Fibroblast of pulmonary artery (primary cell): ENCODE data around the gene ZKSCAN4.

Source experiments
- DNase-seq: peaks from one replicate; pipeline ENCODE4 v3.0.0-alpha.2; 2010; ENCODE audit warnings: low read depth
- H3K4me3 ChIP-seq: replicated peaks from 2 replicates; pipeline ENCODE4 v1.5.1; 2011; ENCODE audit warnings: low read depth, mild to moderate bottlenecking, control low read depth, low read length, moderate library complexity
- CTCF ChIP-seq: IDR thresholded peaks from 2 replicates; pipeline ENCODE4 v1.5.1; 2011; ENCODE audit warnings: mild to moderate bottlenecking, control low read depth, low read length, inconsistent platforms; ENCODE audit errors: missing control alignments

Gene ZKSCAN4

DNA sequence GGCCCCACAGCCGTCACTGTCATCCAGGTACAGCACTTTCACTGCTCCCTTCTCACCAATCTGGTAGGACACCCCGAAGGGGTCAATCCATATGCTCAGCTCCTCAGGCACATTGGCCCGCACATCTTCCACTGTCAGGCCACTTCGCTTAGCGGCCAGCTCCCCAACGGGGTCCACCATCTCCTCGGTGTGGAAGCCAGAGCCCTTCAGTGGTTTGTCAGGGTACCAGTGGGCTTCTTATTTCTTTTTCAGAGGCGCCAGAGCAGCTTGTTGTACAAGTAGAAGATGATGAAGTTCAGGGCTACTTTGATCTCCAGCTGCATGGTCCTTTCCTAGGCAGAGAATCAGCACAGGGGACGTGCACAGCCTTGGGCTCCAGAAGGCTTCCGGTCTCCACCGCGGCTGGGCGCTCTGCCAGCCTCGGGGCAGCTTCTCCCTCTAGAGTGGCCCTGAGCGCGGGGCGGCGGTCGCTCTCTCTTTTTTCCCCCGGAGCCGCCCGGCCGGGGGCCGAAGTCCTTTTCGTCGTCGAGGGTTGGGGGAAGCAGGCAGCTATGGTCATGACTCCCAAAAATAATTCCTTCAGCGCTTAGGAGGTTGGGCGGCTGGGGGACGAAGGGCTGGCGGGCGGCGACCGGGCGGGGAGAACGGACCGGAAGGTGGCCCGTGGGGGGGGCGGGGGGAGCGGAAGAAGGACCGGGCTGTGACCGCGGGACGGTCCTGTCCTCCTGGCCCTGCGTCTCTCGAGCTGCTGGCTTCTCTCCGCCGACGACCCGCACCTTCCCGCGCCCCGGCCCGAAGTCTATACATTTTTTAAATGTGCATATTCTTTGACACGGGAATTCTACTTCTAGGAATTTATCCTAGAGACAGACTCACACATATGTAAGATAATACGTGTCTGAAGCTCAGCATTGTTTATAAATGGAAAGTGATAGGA lies 33.5 kb downstream of the ZKSCAN4 start:
- peak overlapping the region; percentile 60 for H3K4me3 ChIP-seq
- TF ChIP-seq CTCF = no peak
- peak; percentile 67 for DNase-seq

GRCh38 chr6:28217890-28218289 lies 34.2 kb downstream of the ZKSCAN4 start:
- no peak for DNase-seq
- TF ChIP-seq CTCF = no peak

GRCh38 chr6:28215425-28215824 lies 36.6 kb downstream of the ZKSCAN4 start:
- no peak overlapping the region for H3K4me3 ChIP-seq
- DNase-seq = peak; percentile 42
- no peak for TF ChIP-seq CTCF

More at GRCh38 chr6:28217890-28218289, 34.2 kb downstream of the ZKSCAN4 start:
- no peak overlapping the region for H3K4me3 ChIP-seq

DNA sequence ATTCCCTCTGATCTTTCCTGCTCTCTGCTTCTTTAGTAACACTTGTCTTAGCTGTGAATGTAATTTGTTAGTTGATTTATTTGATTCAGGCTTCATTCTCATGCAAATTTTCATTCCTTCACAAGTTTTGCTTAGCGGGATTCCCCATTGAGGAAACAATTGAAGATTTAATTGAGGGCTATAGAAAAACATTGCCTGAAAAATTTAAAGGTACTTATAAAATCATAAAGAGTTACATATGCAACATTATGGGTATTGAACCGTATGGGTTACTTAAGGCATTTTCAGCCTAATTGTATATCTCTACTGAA lies 38.9 kb downstream of the ZKSCAN4 start:
- DNase-seq = no peak
- TF ChIP-seq CTCF = no peak
- no peak overlapping the region for H3K4me3 ChIP-seq

GRCh38 chr6:28212510-28213212 lies 39.4 kb downstream of the ZKSCAN4 start:
- TF ChIP-seq CTCF = no peak
- DNase-seq = peak; percentile 75
- peak overlapping the region; percentile 53 for H3K4me3 ChIP-seq

DNA sequence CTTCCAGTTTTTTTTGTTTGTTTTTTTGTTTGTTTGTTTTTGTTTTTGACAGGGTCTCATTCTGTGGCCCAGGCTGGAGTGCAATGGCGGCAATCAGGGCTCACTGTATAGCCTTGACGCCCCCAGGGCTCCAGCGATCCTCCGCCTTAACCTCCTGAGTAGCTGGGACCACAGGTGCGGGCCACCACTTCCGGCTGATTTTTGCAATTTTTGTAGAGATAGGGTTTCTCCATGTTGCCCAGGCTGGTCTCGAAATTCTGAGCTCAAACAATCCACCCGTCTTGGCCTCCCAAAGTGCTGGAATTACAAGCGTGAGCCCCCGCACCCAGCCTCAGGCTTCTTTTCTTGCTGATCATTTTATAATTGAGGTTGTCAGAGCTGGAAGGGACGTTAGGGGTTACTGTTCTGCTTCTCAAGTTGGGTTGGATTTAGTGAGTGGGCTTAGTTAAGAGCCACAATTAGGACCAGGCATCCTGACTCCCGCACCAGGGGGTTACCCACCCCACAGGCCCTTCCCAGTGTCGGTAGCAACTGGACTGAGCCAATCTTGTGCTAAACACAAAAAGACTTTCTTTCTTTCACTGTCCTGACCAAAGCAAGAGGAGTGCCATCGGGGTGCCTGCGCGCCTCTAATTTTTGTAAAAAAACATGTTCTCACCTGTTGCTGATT lies 40.1 kb downstream of the ZKSCAN4 start:
- no peak for DNase-seq
- TF ChIP-seq CTCF = no peak
- peak overlapping the region; percentile 53 for H3K4me3 ChIP-seq
